ENCODE measurements around the gene TPRKB.
"Not testable (repeated sequence)": the region's sequence is repeated elsewhere in the genome, so short reads cannot be mapped to it uniquely, and the experiment has no call there.

TPRKB gene

GRCh38 chr2:73739101-73739500 lies 2.0 kb upstream of the TPRKB start:
- no peak for DNase-seq (ENCODE audit: low spot score)

- no peak for DNase-seq (ENCODE audit: low spot score)
Observed at GRCh38 chr2:73736378-73736777, 767 bp downstream of the TPRKB start.

GRCh38 chr2:73730810-73731209 lies 6.3 kb downstream of the TPRKB start:
- no peak for DNase-seq (ENCODE audit: low spot score)

GRCh38 chr2:73728711-73729110 lies 8.4 kb downstream of the TPRKB start:
- no peak for DNase-seq (ENCODE audit: low spot score)

- DNase-seq (ENCODE audit: low spot score) = no peak
Observed at GRCh38 chr2:73728043-73728442, 9.1 kb downstream of the TPRKB start.

GRCh38 chr2:73726657-73727056 lies 10.5 kb downstream of the TPRKB start:
- not testable (repeated sequence) for DNase-seq (ENCODE audit: low spot score)

- DNase-seq (ENCODE audit: low spot score) = no peak
Observed at GRCh38 chr2:73718851-73719621, 18.1 kb downstream of the TPRKB start.

- no peak for DNase-seq (ENCODE audit: low spot score)
Observed at GRCh38 chr2:73718421-73718820, 18.7 kb downstream of the TPRKB start.

GRCh38 chr2:73717695-73718094 lies 19.4 kb downstream of the TPRKB start:
- not testable (repeated sequence) for DNase-seq (ENCODE audit: low spot score)

- no peak for DNase-seq (ENCODE audit: low spot score)
Observed at GRCh38 chr2:73717251-73717606, 19.9 kb downstream of the TPRKB start.

- DNase-seq (ENCODE audit: low spot score) = no peak
Observed at GRCh38 chr2:73716543-73717250, 20.4 kb downstream of the TPRKB start.

GRCh38 chr2:73714091-73714490 lies 23.1 kb downstream of the TPRKB start:
- DNase-seq (ENCODE audit: low spot score) = no peak

- no peak for DNase-seq (ENCODE audit: low spot score)
Observed at GRCh38 chr2:73708527-73708926, 28.6 kb downstream of the TPRKB start.

GRCh38 chr2:73707636-73708035 lies 29.5 kb downstream of the TPRKB start:
- no peak for DNase-seq (ENCODE audit: low spot score)

GRCh38 chr2:73707058-73707457 lies 30.1 kb downstream of the TPRKB start:
- DNase-seq (ENCODE audit: low spot score) = no peak

GRCh38 chr2:73705091-73705490 lies 32.1 kb downstream of the TPRKB start:
- DNase-seq (ENCODE audit: low spot score) = no peak

GRCh38 chr2:73704285-73704684 lies 32.9 kb downstream of the TPRKB start:
- DNase-seq (ENCODE audit: low spot score) = no peak

- DNase-seq (ENCODE audit: low spot score) = no peak
Observed at GRCh38 chr2:73703675-73704074, 33.5 kb downstream of the TPRKB start.

- not testable (repeated sequence) for DNase-seq (ENCODE audit: low spot score)
Observed at GRCh38 chr2:73702852-73703493, 34.2 kb downstream of the TPRKB start.

GRCh38 chr2:73701968-73702665 lies 35.0 kb downstream of the TPRKB start:
- peak; percentile 32 for DNase-seq (ENCODE audit: low spot score)

- DNase-seq (ENCODE audit: low spot score) = not testable (repeated sequence)
Observed at GRCh38 chr2:73701448-73701765, 35.7 kb downstream of the TPRKB start.

- DNase-seq (ENCODE audit: low spot score) = no peak
Observed at GRCh38 chr2:73700661-73701447, 36.3 kb downstream of the TPRKB start.

Measured in HuH-7.5 (cell line).